RWPE2 (cell line): Measurements from ENCODE around the gene RGS16.
A peak's percentile ranks its signal among the peaks of the same experiment; 100 is the strongest.

Experiments
- ATAC-seq: fragments of 200-7000 bp; cut with Tn5 transposase; 3 replicates; pipeline ENCODE4 v1.9.1; 2021; ENCODE audit warnings: low read depth
- DNase-seq: peaks from one replicate; pipeline ENCODE4 v3.0.0-alpha.2; 2020; ENCODE audit warnings: low spot score
- H3K27ac ChIP-seq: fragments of 450-650 bp; 2 replicates; pipeline ENCODE4 v1.5.1; 2017; ENCODE audit warnings: mild to moderate bottlenecking; ENCODE audit not compliant: poor library complexity, severe bottlenecking
- H3K27me3 ChIP-seq: fragments of 250-450 bp; sonication (Bioruptor Pico); 2 replicates; pipeline ENCODE4 v1.5.1; 2021; ENCODE audit warnings: mild to moderate bottlenecking, moderate library complexity; ENCODE audit not compliant: insufficient read depth, poor library complexity, severe bottlenecking
- H3K36me3 ChIP-seq: fragments of 250-450 bp; sonication (Bioruptor Pico); 2 replicates; pipeline ENCODE4 v1.5.1; 2020; ENCODE audit warnings: low read depth, mild to moderate bottlenecking, moderate library complexity
- H3K4me1 ChIP-seq: fragments of 250-450 bp; sonication (Bioruptor Pico); 2 replicates; pipeline ENCODE4 v1.5.1; 2021; ENCODE audit warnings: mild to moderate bottlenecking, moderate library complexity; ENCODE audit not compliant: insufficient read depth, poor library complexity, severe bottlenecking
- H3K4me3 ChIP-seq: fragments of 250-450 bp; sonication (Bioruptor Pico); 2 replicates; pipeline ENCODE4 v1.5.1; 2021; ENCODE audit warnings: mild to moderate bottlenecking, moderate library complexity; ENCODE audit not compliant: severe bottlenecking
- H3K9me3 ChIP-seq: fragments of 250-450 bp; sonication (Bioruptor Pico); 2 replicates; pipeline ENCODE4 v1.5.1; 2021; ENCODE audit warnings: mild to moderate bottlenecking, moderate library complexity; ENCODE audit not compliant: severe bottlenecking
- CTCF ChIP-seq: fragments of 450-650 bp; IDR thresholded peaks from one replicate; pipeline ENCODE4 v1.5.1; 2017; ENCODE audit warnings: mild to moderate bottlenecking, moderate library complexity; ENCODE audit not compliant: poor library complexity, severe bottlenecking

RGS16 gene

DNA sequence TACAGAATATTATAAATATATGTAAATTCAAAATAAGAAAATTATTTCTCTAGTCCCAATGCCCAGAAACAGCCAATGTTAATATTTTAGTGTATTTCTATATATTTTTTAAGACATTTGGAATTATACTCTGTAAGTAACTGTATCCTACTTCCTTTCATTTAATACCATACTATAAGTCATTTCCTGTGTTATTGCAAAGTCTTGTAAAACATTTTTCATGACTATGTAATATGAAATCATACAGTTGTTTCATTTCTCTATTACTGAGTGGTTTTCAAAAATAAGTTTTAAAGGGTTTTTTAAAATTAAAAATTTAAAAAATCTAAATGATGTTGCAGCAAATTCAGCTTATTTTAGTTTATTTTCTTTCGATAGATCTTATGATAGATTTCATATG lies 17.1 kb downstream of the RGS16 start:
- Histone ChIP-seq H3K27ac (no peak overlapping the region), H3K27me3 (no peaks in the 10 kb centered on the region), H3K9me3 (no peaks in the 10 kb centered on the region), H3K36me3 (no peaks in the 10 kb centered on the region), H3K4me3 (no peak overlapping the region), H3K4me1 (no peaks in the 10 kb centered on the region)
- no peak for ATAC-seq
- no peak for DNase-seq
- no peak for TF ChIP-seq CTCF

DNA sequence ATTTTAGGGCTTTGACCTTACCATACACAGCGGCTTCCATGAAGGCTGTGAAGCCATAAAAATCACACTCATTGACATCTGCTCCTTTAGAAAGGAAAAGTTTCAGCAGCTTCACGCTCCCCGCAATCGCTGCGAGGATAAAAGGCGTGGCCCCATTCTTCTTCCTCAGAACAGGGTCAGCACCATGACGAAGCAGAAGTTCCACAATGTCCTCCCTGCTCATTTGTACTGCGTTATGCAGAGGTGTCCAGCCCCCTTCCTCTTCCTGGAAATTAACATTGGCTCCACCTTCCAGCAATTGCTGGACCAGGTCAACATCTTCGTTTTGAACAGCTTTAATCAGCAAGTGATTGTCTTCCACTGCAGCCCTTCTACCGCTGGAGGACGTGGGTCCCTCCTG lies 17.8 kb downstream of the RGS16 start:
- ATAC-seq (no peak), DNase-seq (no peak)
- H3K27me3 ChIP-seq = no peaks in the 10 kb centered on the region
- TF ChIP-seq CTCF = no peak
- no peak overlapping the region for H3K27ac ChIP-seq
- H3K4me1 ChIP-seq = no peaks in the 10 kb centered on the region
- H3K36me3 ChIP-seq = no peaks in the 10 kb centered on the region
- H3K4me3 ChIP-seq = no peak overlapping the region
- no peaks in the 10 kb centered on the region for H3K9me3 ChIP-seq

DNA sequence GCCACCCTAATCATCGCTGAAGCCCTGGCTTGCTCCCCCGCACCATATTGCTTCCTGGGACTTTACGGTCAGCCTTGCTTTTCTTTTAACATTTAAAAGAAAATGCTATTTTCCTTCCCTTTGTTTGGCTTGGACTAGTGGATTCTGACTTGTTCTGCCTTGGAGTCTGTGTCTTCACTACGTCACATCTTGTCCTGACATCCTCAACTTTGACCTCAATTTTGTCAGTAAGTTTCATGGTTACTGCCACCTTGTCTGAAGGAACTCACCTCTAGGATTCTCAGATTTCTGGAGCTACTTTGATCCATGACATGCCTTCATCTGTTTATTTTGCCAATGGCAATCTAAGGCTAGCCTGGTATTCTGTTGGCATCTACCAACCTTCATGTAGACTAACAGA lies 19.4 kb downstream of the RGS16 start:
- TF ChIP-seq CTCF = no peak

DNA sequence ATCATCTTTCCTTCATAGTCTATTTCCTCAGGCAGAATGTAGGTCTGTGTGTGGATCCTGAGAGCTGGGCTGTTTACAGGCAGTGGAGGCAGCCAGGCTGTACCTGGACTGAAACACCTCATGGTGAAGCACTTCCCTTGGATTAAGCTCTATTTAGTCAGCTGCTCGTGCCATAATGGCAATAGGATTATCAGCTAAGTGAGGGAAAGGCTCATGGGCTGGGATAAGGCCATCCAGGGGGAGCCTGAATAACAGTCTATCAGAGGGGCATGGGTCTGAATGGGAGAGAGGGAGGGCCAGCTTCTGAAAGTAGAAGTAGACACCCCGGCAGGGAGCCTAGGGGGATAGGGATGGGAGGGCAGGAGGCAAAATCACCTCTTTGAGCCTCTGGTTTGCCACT lies 23.5 kb downstream of the RGS16 start:
- DNase-seq = no peak
- no peaks in the 10 kb centered on the region for H3K9me3 ChIP-seq
- no peaks in the 10 kb centered on the region for H3K27me3 ChIP-seq
- H3K36me3 ChIP-seq = no peaks in the 10 kb centered on the region
- H3K4me3 ChIP-seq = no peak overlapping the region
- no peak overlapping the region for H3K27ac ChIP-seq
- no peak for TF ChIP-seq CTCF
- no peak for ATAC-seq
- peaks cover 5% of the 10 kb centered on the region for H3K4me1 ChIP-seq

More for the DNA sequence above, 19.4 kb downstream of the RGS16 start:
- Histone ChIP-seq H3K9me3 (no peaks in the 10 kb centered on the region), H3K27ac (no peak overlapping the region), H3K36me3 (no peaks in the 10 kb centered on the region), H3K4me3 (no peak overlapping the region), H3K27me3 (no peaks in the 10 kb centered on the region), H3K4me1 (no peaks in the 10 kb centered on the region)
- DNase-seq (no peak), ATAC-seq (no peak)

GRCh38 chr1:182575540-182576149 lies 28.5 kb downstream of the RGS16 start:
- H3K27me3 ChIP-seq = no peaks in the 10 kb centered on the region

More at GRCh38 chr1:182575540-182576149, 28.5 kb downstream of the RGS16 start:
- ATAC-seq = peak; percentile 90
- Histone ChIP-seq H3K36me3 (no peaks in the 10 kb centered on the region), H3K9me3 (no peaks in the 10 kb centered on the region), H3K27ac (no peak overlapping the region), H3K4me3 (no peak overlapping the region), H3K4me1 (peaks cover 7% of the 10 kb centered on the region)
- no peak for TF ChIP-seq CTCF
- no peak for DNase-seq
